HEK293T (cell line): Measurements from ENCODE around the gene ATG7.

Source experiments
- ARNT ChIP-seq: fragments of 450-650 bp; IDR thresholded peaks from 2 replicates; pipeline ENCODE4 v1.6.1; 2017; ENCODE audit warnings: mild to moderate bottlenecking
- FOXA1 ChIP-seq: fragments of 450-650 bp; IDR thresholded peaks from 2 replicates; pipeline ENCODE4 v1.6.1; 2016; ENCODE audit warnings: mild to moderate bottlenecking
- FOXK2 ChIP-seq: fragments of 450-650 bp; IDR thresholded peaks from 2 replicates; pipeline ENCODE4 v1.6.1; 2016; ENCODE audit warnings: mild to moderate bottlenecking
- FOXM1 ChIP-seq: fragments of 450-650 bp; IDR thresholded peaks from 2 replicates; pipeline ENCODE4 v1.6.1; 2017; ENCODE audit warnings: mild to moderate bottlenecking, borderline replicate concordance
- HDGF ChIP-seq: fragments of 450-650 bp; IDR thresholded peaks from 2 replicates; pipeline ENCODE4 v1.6.1; 2017; ENCODE audit warnings: antibody characterized with exemption, borderline replicate concordance
- L3MBTL2 ChIP-seq: fragments of 450-650 bp; conservative IDR thresholded peaks from 2 replicates; pipeline ENCODE4 v1.6.1; 2016; ENCODE audit warnings: mild to moderate bottlenecking
- LEF1 ChIP-seq: fragments of 450-650 bp; IDR thresholded peaks from 2 replicates; pipeline ENCODE4 v1.6.1; 2017; ENCODE audit warnings: mild to moderate bottlenecking, borderline replicate concordance
- PKNOX1 ChIP-seq: fragments of 450-650 bp; IDR thresholded peaks from 2 replicates; pipeline ENCODE4 v1.6.1; 2016
- SP1 ChIP-seq: fragments of 450-650 bp; IDR thresholded peaks from 2 replicates; pipeline ENCODE4 v1.6.1; 2017
- SUZ12 ChIP-seq: fragments of 450-650 bp; IDR thresholded peaks from 2 replicates; pipeline ENCODE4 v1.6.1; 2016; ENCODE audit warnings: mild to moderate bottlenecking
- TARDBP ChIP-seq: fragments of 450-650 bp; IDR thresholded peaks from 2 replicates; pipeline ENCODE4 v1.6.1; 2016
- ZNF384 ChIP-seq: fragments of 450-650 bp; IDR thresholded peaks from 2 replicates; pipeline ENCODE4 v1.6.1; 2016

GRCh38 chr3:11288786-11289637 lies 16.8 kb downstream of the ATG7 start:
- TF ChIP-seq SP1 = no peak
- TF ChIP-seq FOXM1 = no peak
- no peak for TF ChIP-seq FOXA1
- no peak for TF ChIP-seq TARDBP
- no peak for TF ChIP-seq ARNT
- TF ChIP-seq ZNF384 = no peak
- no peak for TF ChIP-seq HDGF
- TF ChIP-seq PKNOX1 = no peak
- no peak for TF ChIP-seq L3MBTL2
- no peak for TF ChIP-seq FOXK2
- no peak for TF ChIP-seq SUZ12
- TF ChIP-seq LEF1 = no peak
